ENCODE results near the gene CDA. TPM values are rescaled to one million over a fixed set of nuclear protein-coding genes. Genes with fewer than 3 reads are reported as not detected.
A peak's percentile ranks its signal among the peaks of the same experiment; 100 is the strongest.
"Not testable (repeated sequence)": the region's sequence is repeated elsewhere in the genome, so short reads cannot be mapped to it uniquely, and the experiment has no call there.

Gene CDA
- total RNA-seq, 1 donor = 3.0 TPM

- H3K4me3 ChIP-seq (ENCODE audit: low read depth, low read length) = no peak overlapping the region
- no peak for TF ChIP-seq CTCF (IDR thresholded peaks at IDR 0.05; ENCODE audit: insufficient read depth, low read depth, low read length)
- DNase-seq (ENCODE audit: low read depth) = no peak
Observed at GRCh38 chr1:20604678-20605077, 15.8 kb downstream of the CDA start.

- DNase-seq (ENCODE audit: low read depth); H3K4me3 ChIP-seq (ENCODE audit: low read depth, low read length): not testable (repeated sequence)
Observed at GRCh38 chr1:20606801-20607570, 18.1 kb downstream of the CDA start.

DNA sequence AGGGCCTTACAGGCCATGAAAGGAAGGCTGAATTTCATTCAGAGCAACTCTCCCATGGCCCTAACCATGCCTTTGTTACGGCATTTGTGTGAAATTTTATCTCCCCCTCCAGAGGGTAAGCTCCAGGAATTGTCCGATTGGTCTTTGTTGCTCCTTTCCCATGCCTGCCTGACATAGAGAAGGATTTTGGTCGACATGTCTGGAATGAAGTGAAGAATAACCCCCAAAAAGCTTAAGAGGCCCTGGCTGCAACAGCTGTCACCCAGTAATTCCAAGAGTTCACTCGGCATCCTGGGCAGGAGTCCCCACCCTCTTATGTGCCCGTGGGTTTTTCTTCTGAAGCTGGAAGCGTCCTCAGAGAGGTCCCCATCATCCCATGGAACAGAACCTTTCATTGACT lies 20.6 kb downstream of the CDA start:
- no peak overlapping the region for H3K4me3 ChIP-seq (ENCODE audit: low read depth, low read length)
- no peak for DNase-seq (ENCODE audit: low read depth)

GRCh38 chr1:20610970-20611369 lies 22.1 kb downstream of the CDA start:
- TF ChIP-seq CTCF (IDR thresholded peaks at IDR 0.05; ENCODE audit: insufficient read depth, low read depth, low read length) = no peak

More for the DNA sequence above, 20.6 kb downstream of the CDA start:
- TF ChIP-seq CTCF (IDR thresholded peaks at IDR 0.05; ENCODE audit: insufficient read depth, low read depth, low read length) = no peak

GRCh38 chr1:20611652-20612051 lies 22.8 kb downstream of the CDA start:
- no peak for DNase-seq (ENCODE audit: low read depth)
- no peak overlapping the region for H3K4me3 ChIP-seq (ENCODE audit: low read depth, low read length)
- no peak for TF ChIP-seq CTCF (IDR thresholded peaks at IDR 0.05; ENCODE audit: insufficient read depth, low read depth, low read length)

More at GRCh38 chr1:20610970-20611369, 22.1 kb downstream of the CDA start:
- no peak for DNase-seq (ENCODE audit: low read depth)
- H3K4me3 ChIP-seq (ENCODE audit: low read depth, low read length) = no peak overlapping the region

DNA sequence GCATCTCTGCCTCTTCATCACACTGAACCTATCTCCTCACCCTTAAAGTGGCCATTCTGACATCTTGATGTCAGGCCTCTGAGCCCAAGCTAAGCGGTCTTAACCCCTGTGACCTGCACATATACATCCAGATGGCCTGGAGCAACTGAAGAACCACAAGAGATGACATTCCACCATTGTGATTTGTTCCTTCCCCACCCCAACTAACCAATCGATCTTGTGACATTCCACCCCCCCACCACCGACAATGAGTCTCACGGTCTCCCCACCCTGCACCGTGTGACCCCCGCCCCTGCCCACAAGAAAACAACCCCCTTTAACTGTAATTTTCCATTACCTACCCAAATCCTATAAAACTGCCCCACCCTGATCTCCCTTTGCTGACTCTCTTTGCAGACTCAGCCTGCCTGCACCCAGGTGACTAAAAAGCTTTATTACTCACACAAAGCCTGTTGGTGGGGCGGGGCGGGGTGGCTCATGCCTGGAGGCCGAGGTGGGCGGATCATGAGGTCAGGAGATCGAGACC lies 23.4 kb downstream of the CDA start:
- TF ChIP-seq CTCF (IDR thresholded peaks at IDR 0.05; ENCODE audit: insufficient read depth, low read depth, low read length) = no peak
- H3K4me3 ChIP-seq (ENCODE audit: low read depth, low read length) = no peak overlapping the region
- DNase-seq (ENCODE audit: low read depth) = peak; percentile 21

- no peak for TF ChIP-seq CTCF (IDR thresholded peaks at IDR 0.05; ENCODE audit: insufficient read depth, low read depth, low read length)
- no peak for DNase-seq (ENCODE audit: low read depth)
- H3K4me3 ChIP-seq (ENCODE audit: low read depth, low read length) = no peak overlapping the region
Observed at GRCh38 chr1:20614131-20614579, 25.3 kb downstream of the CDA start.
